NCI-H524 (cell line): ENCODE results near the gene BCAS3.
"Not testable (repeated sequence)": the region's sequence is repeated elsewhere in the genome, so short reads cannot be mapped to it uniquely, and the experiment has no call there.

ENCODE experiments used
- DNase-seq, 2 experiments: peaks; one replicate each; lab custom pipeline; 2025; lab: John Stamatoyannopoulos, UW

The BCAS3 gene

DNA sequence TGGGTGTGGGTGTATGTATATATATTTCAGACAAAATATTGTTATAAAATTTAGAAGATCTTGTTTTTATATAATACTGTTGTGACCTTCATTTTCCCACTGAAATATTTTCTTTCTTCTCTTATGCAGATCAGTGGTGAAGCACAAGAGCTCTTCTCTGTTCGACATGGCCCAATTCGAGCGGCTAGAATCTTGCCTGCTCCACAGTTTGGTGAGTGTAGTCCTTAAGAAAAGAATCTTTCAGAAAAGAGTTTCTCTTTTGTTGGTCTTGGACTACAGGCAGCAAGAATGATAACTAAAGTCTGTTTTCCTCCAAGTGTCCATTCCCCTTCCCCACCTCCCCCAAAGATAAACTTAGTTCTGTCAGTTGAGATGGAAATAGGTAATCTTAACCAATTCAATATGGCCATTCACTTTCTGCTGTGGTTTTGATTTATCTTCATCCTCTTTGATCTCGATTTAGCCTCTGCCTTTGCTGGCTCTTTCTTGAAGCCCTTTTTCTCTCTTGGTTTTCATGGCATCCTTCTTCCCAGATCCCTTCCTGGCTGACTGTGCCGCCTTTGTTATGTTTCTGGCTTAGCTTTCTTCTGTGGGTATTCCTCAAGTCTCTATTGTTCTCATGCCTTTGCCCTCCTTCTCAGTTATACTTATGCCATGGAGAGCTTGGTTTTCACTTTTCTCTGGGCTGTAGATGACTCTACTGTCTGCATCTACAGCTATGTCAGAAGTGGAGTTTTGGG, 69.6 kb downstream of the BCAS3 start:
- no peak for DNase-seq

DNA sequence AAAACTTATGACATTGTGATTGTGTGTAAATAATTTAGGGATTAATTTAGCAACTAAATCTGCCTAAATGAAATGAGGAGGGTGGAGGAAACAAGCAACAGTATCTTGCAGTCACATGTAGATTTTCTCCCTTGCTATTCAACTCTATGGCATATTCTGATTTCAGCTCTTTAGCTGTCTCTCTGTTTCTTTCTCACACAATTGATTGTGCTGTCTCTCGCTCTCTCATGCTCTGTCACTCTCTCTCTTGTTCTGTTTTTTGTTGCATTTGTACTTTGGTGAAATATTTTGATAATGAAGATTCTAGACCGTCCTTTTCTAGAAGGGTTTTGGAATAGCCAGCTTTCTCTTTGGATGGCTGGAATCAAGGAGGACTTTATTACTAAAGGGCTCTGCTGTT, 70.6 kb downstream of the BCAS3 start:
- no peak for DNase-seq

DNA sequence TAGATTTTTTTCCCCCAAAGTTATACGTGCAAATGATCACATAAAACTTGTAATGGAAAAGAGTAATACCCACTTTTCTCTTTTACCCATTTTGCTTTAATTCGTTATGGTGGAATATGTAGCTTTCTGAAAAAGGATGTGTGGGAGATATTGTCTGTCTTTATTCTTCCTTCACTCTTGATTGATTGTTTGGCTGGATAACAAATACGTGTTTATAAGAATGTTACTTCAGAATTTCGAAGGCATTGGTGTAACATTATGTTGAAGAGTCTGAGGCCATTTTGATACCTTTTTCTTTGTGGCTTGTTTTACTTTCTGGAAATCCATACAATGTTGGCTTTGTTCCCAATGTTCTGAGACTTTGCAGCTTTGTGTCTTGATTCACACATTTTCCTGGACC, 71.4 kb downstream of the BCAS3 start:
- no peak for DNase-seq

DNA sequence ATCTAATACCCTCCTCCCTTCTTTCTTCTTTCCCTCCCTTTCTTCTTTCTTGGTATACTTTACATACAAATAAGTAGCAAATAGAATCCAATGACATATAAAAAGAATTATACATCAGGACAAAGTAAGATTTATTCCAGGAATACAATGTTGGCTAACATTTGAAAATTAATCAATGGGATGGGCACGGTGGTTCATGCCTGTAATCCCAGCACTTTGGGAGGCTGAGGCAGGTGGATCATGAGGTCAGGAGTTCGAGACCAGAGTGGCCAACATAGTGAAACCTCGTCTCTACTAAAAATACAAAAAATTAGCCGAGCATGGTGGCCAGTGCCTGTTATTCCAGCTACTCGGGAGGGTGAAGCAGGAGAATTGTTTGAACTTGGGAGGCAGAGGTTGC, 72.1 kb downstream of the BCAS3 start:
- DNase-seq: no peak

DNA sequence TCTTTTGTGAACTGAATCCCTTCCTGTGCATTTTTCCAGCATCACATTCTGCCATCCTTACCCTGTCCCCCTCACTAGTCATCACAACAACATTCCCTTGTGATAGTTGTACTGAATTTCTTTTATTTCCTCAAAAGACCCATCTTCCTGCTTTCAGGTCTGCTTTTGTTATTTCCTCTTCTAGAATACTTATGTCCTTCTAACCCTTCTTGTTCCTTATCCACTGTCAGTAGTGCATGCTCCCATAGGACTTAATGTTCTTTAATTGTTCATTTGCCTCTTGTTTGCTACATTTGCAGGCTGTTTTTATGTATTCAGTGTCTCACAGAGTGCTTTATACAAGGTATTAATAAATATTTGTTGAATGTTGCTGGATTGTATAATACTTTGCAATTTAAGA, 73.0 kb downstream of the BCAS3 start:
- DNase-seq: no peak

DNA sequence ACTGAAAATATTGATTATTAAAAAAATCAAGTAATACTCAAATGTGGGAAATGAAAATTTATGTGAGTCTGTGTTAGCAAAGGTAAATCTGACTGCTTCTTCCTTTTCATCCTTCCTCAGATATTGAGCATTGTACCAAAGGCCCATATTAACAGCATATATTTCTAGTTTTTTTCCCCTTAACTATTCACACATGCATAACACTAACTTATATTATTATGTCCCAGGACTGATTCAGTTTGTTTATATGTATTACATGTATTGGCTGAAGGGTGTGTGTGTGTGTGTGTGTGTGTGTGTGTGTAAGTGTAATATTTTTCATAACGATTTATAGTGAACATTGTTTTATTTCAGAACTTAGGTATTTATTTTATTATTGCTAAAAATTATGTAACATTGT, 74.2 kb downstream of the BCAS3 start:
- DNase-seq: no peak

DNA sequence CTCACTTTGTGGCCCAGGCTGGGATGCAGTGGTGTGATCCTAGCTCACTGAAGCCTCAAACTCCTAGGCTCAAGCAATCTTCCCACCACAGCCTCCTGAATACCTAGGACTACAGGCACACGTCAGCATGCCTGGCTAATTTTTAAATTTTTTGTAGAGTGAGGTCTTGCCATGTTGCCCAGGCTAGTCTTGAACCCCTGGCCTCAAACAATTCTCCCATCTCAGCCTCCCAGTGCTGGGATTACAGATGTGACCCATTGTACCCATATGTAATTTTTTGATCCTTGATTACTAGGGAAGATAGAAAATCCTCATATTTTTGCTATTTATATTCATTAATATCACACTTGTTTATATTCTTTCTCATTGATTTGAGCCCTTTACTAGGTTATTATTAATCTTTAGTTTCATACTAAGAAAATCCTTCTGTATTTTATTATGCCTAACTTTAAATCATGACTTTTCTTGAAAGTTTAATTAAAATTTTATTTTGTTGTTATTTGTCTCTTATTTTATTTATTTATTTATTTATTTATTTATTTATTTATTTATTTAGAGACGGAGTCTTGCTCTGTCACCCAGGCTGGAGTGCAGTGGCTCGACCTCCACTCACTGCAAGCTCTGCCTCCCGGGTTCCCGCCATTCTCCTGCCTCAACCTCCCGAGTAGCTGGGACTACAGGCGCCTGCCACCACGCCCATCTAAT, 75.4 kb downstream of the BCAS3 start:
- DNase-seq: no peak

DNA sequence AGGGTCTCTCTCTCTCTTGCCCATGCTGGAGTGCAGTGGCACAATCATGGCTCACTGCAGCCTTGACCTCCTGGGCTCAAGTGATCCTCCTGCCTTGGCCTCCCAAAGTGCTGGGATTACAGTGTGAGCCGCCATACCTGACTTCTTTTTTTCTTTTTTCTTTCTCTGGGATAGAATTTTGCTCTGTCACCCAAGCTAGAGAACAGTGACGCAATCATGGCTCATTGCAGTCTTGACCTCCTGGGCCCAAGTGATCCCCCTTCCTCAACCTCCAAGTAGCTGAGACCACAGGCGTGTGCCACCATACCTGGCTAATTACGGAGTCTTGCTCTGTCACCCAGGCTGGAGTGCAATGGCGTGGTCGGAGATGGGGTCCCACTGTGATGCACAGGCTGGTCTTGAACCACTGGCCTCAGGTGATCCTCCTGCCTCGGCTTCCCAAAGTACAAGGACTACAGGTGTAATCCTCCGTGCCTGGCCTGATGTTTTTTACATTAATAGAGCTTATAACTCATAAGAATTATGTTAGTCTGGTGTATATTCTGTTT, 76.5 kb downstream of the BCAS3 start:
- no peak for DNase-seq

DNA sequence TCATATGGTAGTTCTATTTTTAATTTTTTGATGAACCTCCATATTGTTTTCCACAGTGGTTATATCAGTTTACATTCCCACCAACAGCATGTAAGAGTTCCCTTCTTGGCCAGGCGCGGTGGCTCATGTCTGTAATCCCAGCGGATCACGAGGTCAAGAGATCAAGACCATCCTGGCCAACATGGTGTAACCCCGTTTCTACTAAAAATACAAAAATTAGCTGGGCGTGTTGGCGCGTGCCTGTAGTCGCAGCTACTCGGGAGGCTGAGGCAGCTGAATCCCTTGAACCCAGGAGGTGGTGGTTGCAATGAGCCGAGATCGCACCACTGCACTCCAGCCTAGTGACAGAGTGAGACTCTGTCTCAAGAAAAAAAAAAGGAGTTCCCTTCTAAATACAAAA, 79.1 kb downstream of the BCAS3 start:
- DNase-seq: not testable (repeated sequence)

DNA sequence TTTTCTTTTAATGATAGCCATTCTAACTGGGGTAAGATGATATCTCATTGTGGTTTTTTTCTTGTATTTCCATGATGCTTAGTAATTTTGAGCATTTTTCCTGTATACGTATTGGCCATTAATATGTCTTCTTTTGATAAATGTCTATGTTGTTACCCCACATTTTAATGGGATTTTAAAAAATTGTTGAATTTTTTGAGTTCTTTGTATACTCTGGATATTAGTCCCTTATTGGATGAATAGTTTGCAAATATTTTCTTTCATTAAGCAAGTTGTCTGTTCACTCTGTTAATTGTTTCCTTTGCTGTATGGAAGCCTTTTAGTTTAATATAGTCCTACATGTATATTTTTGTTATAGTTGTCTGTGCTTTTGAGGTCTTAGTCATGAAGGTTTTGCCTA, 79.8 kb downstream of the BCAS3 start:
- no peak for DNase-seq

DNA sequence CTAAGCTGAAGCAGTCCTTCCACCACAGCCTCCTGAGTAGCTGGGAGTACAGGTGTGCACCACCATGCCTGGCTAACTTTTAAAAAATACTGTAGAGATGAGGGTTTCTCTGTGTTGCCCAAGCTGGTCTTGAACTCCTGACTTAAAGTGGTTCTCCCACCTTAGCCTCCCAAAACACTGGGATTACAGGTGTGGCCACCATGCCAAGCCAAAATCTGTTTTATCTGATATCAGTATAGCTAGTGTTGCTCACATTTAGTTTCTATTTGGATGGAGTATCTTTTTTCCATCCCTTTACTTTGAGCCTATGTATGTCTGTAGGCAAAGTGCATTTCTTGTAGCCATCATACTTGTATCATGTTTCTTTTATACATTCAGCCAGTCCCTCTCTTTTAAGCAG, 82.1 kb downstream of the BCAS3 start:
- DNase-seq: no peak

DNA sequence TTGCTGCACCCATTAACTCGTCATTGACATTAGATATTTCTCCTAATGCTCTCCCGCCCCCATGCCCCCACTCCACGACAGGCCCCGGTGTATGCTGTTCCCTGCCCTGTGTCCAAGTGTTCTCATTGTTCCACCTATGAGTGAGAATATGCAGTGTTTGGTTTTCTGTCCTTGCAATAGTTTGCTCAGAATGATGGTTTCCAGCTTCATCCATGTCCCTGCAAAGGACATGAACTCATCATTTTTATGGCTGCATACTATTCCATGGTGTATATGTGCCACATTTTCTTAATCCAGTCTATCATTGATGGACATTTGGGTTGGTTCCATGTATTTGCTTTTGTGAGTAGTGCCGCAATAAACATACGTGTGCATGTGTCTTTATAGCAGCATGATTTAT, 83.7 kb downstream of the BCAS3 start:
- not testable (repeated sequence) for DNase-seq

DNA sequence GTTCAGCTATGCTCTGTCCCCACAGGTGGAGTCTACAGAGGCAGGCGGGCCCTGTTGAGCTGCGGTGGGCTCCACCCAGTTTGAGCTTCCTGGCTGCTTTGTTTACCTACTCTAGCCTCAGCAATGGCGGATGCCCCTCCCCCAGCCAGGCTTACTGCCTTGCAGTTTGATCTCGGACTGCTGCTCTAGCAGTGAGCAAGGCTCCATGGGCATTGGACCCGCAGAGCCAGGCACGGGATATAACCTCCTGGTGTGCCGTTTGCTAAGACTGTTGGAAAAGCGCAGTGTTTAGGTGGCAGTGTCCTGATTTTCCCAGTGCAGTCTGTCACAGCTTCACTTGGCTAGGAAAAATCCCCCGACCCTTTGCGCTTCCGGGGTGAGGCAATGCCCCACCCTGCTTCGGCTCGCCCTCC, 89.1 kb downstream of the BCAS3 start:
- DNase-seq: no peak

DNA sequence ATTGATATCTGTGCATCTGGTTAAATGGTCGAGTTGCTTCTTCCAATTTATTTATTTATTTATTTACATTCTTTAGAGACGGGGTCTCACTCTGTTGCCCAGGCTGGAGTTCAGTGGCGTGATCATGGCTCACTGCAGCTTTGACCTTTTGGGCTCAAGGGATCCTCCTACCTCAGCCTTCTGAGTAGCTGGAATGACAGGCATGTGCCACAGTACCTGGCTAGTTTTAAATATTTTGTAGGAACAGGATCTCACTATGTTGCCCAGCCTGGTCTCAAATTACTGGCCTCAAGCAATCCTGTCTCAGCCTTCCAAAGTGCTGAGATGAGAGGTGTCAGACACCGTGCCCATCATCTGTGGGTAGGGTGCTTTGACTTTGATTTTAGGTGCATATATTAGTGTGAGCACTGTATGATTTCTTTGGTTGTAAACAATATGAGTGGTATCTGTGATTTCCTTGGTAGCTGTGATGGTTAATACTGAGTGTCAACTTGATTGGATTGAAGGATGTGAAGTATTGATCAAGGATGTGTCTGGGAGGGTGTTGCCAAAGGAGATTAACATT, 90.2 kb downstream of the BCAS3 start:
- DNase-seq: no peak

DNA sequence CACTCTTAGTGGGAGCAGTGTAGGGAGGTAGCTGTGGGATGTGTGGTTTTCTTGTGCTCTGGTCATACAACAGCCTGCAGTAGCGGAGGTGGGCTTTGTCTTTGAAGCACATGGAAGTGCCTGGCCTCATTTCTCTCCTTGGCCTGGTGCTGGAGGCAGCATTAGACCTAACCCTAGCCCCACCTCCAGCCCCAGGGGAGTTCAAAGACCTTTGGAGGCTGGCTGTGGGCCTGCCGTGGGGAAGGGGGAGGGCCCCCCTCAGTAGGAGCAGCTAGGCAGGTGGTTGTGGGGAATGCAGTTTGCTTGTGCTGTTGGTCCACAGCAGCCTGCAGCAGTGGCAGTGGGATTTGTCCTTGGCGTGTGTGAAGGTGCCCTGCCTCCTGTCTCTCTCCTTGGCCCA, 91.7 kb downstream of the BCAS3 start:
- no peak for DNase-seq

DNA sequence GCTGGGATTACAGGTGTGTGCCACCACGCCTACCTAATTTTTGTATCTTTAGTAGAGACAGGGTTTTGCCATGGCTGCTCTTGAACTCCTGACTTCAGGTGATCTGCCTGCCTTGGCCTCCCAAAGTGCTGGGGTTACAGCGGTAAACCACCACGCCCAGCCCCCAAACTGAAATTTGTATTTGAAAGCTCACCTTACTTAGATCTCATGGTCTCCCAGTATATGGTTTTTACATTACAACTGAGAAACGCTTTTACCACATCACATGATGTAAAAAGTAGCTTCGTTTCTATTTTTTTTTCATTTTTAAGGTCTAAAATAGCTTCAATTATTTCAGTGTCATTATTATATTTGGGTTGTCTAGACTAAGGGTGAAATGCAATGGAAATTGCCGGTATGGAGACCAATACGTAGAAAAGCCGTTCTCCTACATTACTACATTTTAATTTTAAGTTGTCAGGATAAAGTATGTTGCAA, 93.3 kb downstream of the BCAS3 start:
- no peak for DNase-seq

DNA sequence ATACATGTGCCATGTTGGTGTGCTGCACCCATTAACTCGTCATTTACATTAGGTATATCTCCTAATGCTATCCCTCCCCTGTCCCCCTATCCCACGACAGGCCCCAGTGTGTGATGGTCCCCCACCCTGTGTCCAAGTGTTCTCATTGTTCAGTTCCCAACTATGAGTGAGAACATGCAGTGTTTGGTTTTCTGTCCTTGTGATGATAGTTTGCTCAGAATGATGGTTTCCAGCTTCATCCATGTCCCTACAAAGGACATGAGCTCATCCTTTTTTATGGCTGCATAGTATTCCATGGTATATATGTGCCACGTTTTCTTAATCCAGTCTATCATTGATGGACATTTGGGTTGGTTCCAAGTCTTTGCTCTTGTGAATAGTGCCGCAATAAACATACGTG, 94.0 kb downstream of the BCAS3 start:
- DNase-seq: not testable (repeated sequence)

DNA sequence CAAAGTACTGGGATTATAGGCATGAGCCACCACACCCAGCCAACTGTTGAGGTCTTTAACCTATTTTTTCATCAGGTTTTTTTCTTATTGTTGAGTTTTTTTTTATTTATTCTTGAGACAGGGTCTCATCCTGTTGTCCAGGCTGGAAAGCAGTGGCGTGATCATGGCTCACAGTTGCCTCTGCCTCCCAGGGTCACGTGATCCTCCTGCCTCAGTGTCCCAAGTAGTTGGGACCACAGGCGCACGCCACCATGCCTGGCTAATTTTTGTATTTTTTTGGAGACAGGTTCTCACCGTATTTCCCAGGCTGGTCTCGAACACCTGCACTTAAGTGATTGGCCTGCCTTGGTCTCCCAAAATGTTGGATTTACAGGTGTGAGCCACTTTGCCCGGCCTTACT, 95.9 kb downstream of the BCAS3 start:
- no peak for DNase-seq

DNA sequence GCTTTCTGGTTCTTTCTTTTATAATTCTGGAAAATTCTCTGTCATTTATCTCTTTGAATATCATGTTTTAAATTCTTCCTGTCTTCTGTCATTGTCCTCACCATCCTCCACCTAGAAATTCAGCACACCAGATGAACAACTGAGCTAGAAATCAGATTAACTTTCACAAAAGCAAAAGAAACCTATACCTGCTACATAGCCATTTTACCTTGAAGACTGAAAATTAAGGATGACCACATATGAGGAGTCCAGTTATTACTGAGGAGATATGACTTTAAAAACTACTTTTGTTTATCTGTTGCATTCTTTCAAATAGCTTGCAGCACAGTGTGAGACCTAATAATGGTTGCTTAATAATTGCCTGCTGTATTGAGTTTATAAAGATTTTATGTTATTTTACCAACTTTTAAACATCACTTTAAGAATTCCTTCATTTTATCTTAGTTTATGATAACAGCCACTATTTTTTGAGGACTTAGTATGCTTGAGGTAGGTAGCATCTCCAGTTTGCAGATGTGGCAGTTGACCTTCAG, 104.3 kb downstream of the BCAS3 start:
- no peak for DNase-seq

DNA sequence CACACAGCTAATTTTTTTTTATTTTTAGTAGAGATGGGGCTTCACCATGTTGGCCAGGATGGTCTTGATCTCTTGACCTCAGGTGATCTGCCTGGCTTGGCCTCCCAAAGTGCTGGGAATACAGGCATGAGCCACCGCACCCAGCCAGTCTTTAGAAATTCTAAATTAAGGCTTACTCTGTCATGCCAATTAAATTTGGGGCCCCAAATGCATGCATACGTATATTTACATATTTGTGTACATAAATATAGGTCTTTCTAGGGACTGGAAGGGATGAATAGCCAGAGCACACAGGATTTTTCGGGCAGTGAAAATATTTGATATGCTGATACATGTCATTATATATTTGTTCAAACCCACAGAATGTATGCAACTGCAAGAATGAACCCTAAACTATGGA, 105.1 kb downstream of the BCAS3 start:
- DNase-seq: no peak

DNA sequence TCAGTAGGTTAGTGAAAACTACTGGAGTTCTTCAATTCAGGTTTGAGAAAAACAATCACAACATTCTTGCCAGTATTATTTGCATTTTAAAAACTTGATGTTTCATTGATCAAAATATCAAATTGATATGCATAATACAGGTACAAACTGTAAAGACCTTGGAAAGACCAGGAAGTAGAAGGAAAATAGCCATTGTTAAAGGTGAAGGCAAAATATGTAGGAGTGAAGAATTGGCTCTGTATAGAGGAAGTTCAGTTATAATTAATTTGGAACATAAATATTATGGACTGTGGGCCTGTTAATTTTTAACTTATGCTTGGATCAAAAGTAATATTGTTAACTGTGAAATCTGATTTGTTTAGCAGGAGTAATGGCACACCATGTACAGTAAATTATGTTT, 112.6 kb downstream of the BCAS3 start:
- DNase-seq: no peak

DNA sequence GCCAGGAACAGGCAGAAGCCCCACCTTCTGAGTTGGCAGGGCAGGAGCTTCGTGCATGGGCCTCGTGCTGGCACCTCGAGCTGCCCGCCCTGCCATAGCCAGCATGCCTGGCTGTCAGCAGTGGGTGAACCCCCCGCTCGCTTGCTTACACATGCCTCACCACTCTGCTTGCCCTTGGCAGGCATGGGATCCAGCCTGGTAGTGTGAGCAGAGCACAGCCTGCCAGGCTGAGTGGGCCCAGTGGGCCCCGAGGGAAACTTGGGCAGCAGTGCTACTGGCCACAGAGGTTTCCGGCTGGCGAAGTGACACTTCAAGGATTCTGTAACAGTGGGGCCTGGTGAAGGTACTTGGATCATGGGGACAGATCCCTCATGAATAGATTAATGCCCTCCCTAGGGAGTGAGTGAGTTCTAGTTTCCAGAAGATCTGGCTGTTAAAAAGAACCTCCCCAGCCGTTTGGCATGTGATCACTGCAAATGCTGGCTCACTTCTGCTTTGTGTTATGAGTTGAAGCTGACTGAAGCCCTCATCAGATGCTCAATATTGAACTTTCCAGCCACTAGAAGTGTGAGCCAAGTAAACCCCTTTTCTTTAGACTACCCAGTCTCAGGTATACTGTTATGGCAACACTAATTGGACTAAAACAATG, 114.7 kb downstream of the BCAS3 start:
- peak in 1 of 2 experiments; percentile 50 for DNase-seq
